ENCODE results near the gene MAS1. TPM values are rescaled to one million over a fixed set of nuclear protein-coding genes. Genes with fewer than 3 reads are reported as not detected.

Gene MAS1
- polyA plus RNA-seq, 5 donors, result 0.03 to 0.06 (median 0.03) TPM

GRCh38 chr6:159879856-159880255, 10.9 kb upstream of the MAS1 start:
- DNase-seq, result no peak

DNA sequence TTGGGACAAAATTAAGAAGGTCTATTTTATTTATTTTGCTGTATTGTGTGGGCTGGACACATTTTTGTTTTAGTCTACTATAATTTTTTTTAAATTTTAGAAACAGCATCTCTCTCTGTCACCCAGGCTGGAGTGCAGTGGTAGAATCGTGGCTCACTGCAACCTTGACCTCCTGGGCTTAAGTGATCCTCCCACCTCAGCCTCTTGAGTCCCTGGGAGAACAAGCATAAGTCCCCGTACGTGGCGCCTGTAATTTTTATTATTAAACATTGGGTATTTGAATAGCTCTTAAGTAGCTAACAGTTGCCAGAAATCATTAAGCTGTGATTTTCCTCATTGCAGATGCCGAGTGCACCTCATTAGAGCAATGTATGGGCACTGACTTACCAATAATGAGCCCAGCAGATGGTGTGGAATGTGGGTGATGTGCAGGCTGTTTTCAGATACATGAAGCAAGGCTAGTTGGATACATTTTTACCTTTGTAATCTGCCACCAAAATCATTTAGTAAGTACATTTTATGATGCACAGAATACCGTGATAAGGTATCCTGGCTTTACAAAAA, 10.3 kb upstream of the MAS1 start:
- DNase-seq, result no peak

DNA sequence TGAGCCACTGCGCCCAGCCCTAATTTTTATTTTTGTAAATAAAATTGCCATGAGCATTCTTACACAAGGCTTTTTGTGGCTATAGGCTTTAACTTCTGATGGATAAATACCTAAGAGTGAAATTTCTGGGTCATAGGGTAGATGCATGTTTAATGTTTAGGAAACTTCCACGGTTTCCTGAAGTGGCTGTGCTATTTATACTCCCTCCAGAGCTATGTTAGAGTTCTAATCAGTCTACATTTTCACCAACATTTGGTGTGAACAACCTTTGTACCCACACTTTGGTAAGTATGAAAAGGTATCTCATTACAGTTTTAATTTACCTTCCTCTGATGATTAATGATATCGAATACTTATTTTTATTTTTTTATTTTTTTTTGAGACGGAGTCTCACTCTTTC, 6.1 kb upstream of the MAS1 start:
- no peak for DNase-seq

DNA sequence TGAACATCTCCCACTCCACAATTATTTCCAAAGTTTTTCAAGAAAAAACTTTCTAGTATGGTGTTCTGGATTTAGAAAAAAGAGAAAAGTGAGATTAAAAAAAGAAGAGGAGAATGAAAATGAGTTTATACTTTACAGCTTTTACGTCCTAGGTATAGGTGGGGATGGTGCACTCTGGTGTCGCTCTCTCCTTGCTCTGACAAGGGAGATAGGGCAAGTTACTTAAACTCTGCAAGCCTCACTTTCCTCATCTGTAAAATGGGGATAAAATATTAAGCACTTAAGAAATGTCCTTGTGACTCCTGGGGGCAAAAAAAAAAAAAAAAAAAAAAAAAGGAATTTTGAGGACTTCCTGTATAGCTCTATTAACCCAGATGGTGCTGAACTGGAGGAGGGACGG, 4.5 kb upstream of the MAS1 start:
- no peak for DNase-seq

DNA sequence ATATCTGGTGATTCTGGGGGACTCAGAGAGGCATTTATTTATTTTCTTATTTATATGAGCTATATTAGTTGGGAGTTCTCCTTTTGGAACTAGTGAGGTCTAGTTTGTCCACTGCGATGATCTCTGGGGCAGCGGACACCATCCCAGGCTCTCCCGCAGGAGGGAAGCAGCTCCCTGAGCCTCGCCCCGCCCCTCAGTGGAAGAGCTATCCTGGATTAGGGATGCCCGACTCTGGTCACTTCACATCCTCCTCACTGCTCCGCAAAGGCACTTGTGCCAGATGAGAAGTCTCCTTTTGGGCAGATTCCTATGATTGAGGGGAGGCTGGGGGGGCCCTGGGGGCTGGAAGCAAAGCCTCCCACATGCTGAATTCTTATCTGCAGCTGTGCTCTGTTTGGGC, 3.6 kb upstream of the MAS1 start:
- no peak for DNase-seq

GRCh38 chr6:159887761-159888160, 3.0 kb upstream of the MAS1 start:
- no peak for DNase-seq

GRCh38 chr6:159890201-159890600, 587 bp upstream of the MAS1 start:
- DNase-seq, result no peak

DNA sequence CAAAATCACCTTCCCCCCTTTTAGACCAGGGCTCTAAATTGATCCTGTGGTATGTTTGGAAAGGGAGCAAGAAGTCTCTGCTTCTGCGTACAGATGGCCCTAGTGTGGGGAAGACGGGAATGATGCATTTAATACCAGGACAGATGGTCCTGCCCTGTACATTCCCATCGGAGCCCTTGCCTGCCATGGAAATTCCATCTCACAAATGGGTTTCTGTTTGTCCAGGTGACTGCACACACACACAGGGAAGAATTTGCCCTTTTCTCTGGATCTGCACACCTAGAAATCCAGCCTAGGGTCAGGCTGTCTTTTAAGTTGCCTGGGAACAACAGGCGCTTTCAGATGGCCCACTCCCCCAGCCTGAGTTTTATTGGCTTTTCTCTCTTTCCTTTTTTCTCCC, 1.3 kb downstream of the MAS1 start:
- DNase-seq, result no peak

DNA sequence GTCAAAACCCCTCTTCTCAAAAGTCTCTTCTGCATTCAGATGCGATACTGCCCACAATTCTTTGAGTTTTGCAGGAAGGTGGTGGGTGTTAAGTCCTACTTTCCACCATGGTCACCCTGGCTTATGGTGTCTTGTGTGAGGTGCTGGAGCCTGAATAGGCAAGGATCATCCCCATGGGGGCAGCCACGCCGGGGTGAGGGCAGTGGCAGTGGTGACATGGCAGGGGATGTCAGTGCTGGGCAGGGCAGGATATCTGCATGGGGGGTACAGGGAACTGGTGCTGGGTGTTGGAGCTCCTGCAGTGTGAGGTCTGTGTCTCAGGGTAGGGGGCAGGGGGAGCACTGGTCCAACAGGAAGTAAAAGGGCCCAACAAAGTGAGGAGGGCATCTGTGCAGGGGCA, 2.3 kb downstream of the MAS1 start:
- no peak for DNase-seq

GRCh38 chr6:159894991-159895390, 4.2 kb downstream of the MAS1 start:
- DNase-seq, result no peak

DNA sequence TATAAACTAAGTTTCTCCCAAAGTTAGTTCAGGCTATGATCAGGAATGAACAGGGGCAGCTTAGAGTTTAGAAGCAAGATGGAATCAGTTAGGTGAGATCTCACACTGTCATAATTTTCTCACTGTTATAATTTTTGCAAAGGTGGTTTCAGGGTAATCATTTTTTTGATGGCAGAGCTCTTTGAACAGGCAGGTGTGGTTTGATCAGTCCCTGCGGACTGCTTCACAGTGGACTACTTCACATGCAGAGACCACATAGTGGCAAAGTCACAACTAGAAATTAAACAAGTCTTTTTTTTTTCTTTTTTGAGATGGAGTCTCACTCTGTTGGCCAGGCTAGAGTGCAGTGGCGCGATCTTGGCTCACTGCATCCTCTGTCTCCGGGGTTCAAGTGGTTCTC, 6.8 kb downstream of the MAS1 start:
- no peak for DNase-seq

GRCh38 chr6:159898519-159898918, 7.7 kb downstream of the MAS1 start:
- DNase-seq, result no peak

DNA sequence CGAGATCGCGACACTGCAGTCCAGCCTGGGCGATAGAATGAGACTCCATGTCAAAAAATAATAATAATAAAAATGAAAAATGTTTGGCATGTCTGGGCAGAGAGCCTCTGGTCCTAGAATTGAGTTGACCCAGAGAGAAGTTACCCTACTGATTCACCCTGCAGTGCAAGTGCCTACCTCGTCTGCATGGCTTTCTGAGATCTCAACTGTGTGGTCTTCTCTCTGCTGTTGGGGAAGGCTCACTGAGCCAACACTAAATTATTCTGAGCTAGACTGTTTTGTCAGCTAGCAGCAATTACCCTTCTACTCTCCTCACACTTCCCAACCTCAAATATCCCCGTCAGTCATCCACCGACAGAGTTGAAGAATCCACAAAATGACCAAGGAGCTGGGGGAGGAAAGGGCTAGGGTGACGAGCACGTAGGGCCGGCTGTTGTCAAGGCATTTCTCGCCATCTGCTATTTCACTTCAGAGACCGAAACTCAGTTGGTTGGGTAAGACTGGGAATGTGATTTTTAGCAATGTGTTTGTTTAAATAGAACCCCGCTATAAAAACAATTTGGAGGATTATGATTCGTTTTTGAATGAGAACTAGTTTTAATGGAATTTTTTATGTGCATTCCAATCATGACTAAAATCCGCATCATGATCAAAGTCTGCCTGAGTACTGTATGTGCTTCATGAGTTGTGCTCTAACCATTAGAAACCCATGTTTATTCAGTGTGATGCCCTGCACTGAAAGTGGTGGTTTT, 9.4 kb downstream of the MAS1 start:
- peak in 1 of 2 donors; percentile 14 for DNase-seq

DNA sequence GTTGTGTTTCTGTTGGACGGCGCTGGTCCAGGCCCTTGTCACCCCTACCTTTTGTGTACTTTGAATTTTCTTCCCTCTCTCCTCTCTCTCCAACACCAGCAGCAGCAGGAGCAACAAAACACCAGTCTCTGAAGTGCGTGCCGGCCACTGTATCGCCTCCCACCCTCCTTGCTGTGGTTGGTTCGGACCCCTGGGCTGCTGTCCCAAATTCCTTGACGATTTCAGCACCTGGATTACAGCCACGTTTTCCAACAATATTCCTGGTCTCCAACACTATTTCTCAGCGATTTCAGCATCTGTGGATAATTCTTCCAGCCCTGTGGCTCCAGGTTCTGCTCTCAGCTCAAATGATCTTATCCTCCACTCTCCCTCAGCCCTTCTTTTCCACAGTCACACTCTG, 11.8 kb downstream of the MAS1 start:
- DNase-seq, result no peak

GRCh38 chr6:159904497-159904911, 13.7 kb downstream of the MAS1 start:
- no peak for DNase-seq

- DNase-seq, result no peak
These were observed 15.6 kb downstream of the MAS1 start for GRCh38 chr6:159906400-159906799.

- DNase-seq, result no peak
These were observed 17.7 kb downstream of the MAS1 start for GRCh38 chr6:159908535-159908934.

DNA sequence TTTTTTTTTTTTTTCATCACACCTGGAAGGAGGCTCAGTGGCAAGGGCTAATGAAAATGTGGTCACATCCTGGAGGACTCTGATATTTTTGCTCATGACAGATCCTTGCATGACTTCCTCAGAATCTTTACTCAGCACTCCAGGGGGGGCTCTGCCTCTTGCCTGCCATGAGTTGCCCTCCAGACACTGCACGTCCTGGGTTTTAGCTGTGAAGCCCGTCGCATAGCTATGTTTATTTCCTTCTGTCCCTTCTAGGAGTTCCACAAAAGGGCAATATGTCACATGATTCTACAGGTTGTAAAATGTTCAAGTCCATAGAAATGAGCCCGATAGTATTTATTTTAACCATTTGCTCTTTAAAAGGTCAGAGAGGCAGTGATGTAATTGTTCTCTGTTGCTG, 18.2 kb downstream of the MAS1 start:
- no peak for DNase-seq

GRCh38 chr6:159910342-159910741, 19.6 kb downstream of the MAS1 start:
- DNase-seq, result no peak

GRCh38 chr6:159913375-159913774, 22.6 kb downstream of the MAS1 start:
- no peak for DNase-seq

DNA sequence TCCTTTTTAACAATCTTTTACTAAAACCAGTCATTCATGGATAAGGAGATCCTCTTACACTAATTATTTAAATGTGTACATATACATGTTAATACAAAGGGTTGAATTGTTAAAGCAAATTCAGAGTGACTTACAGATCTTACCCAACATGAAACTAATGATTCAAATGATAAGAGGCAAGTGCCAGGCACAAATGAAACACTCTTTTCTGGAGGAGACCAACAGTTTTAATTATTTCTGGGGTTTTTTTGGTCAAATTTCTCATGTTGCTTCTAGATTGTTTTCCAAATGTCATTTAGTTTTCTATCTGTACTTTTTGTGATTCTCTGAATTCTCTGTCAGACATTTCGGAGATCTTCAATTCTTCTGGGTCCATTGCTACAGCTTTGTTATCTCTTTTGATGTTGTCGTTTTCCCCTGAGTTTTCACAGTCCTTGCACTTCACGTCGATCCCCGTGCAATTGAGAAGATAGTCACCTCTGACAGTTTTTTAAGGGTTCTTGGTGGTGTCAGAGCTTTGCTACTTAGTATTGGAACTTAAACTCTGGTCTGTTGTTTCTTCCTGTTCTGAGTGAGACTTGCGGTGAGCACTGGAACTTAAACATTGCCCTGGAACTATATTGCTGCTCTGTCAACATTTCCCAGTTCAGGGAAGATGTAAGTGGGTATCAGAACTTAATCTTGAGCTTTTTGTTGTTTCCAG, 23.2 kb downstream of the MAS1 start:
- no peak for DNase-seq

DNA sequence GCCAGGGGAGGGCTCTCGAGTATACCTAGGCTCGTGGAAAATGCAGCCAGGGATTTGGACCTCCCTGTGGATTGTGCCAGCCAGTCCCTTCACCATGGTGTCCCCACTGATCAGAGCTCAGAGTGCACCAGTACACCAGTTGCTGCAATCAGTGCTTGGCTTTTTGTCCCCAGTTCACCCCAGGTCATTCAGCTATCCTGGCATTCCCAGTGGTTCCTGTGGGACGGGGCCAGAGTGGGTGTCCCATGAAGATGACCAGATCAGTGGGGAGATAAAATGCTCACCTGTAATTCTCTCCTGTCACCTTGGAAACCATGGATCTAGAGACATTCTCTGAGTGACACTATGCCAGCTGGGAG, 23.8 kb downstream of the MAS1 start:
- DNase-seq, result no peak

DNA sequence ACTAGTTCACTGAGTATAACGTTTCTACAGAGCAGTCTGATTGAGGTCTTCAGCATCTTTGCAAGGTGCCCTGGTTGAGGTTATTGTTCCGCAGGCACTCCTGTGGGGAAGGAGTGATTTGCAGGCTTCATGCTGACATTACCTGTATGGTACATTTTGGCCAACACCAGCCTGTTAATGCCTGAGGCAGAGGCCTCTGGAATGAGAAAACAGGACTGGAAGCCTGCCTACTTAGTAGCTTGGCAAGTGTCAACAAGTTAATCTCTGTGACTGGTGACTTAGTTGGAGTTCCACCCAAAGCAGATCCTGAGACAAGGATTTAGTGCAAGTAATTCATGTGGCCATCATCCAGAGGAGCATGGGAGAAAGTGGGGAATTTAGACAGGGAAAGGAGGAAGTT, 24.6 kb downstream of the MAS1 start:
- DNase-seq, result no peak
